IMR-90 (cell line): ENCODE data around the gene SETD9.

Source experiments
- BHLHE40 ChIP-seq: fragments of 150-350 bp; IDR thresholded peaks from 2 replicates; pipeline ENCODE4 v1.6.1; 2016; ENCODE audit warnings: mild to moderate bottlenecking, low read depth, low read length
- CEBPB ChIP-seq: IDR thresholded peaks from 2 replicates; pipeline ENCODE4 v1.6.1; 2012; ENCODE audit warnings: low read depth, low read length, improper control_type of control experiment
- CHD1 ChIP-seq: IDR thresholded peaks from 2 replicates; pipeline ENCODE4 v1.6.1; 2012; ENCODE audit warnings: low read depth, low read length, improper control_type of control experiment
- CTCF ChIP-seq: conservative IDR thresholded peaks from 2 replicates; pipeline ENCODE4 v1.5.1; 2012; ENCODE audit warnings: mild to moderate bottlenecking, low read depth, low read length, improper control_type of control experiment
- ELK1 ChIP-seq: fragments of 150-350 bp; IDR thresholded peaks from 2 replicates; pipeline ENCODE4 v1.6.1; 2016; ENCODE audit warnings: low read depth, mild to moderate bottlenecking, low read length, moderate library complexity, borderline replicate concordance
- FOS ChIP-seq: fragments of 150-350 bp; IDR thresholded peaks from 2 replicates; pipeline ENCODE4 v1.6.1; 2016; ENCODE audit warnings: low read depth, low read length
- MAFK ChIP-seq: IDR thresholded peaks from 2 replicates; pipeline ENCODE4 v1.6.1; 2012; ENCODE audit warnings: low read depth, low read length, improper control_type of control experiment
- MXI1 ChIP-seq: IDR thresholded peaks from 2 replicates; pipeline ENCODE4 v1.6.1; 2012; ENCODE audit warnings: low read depth, mild to moderate bottlenecking, low read length, moderate library complexity, borderline replicate concordance
- POLR2A ChIP-seq: IDR thresholded peaks from 2 replicates; pipeline ENCODE4 v1.6.1; 2012; ENCODE audit warnings: mild to moderate bottlenecking, low read depth, low read length
- RAD21 ChIP-seq: IDR thresholded peaks from 2 replicates; pipeline ENCODE4 v1.6.1; 2012; ENCODE audit warnings: low read length, improper control_type of control experiment
- RCOR1 ChIP-seq: IDR thresholded peaks from 2 replicates; pipeline ENCODE4 v1.6.1; 2012; ENCODE audit warnings: mild to moderate bottlenecking, low read length, improper control_type of control experiment; ENCODE audit not compliant: insufficient replicate concordance
- SMC3 ChIP-seq: fragments of 150-350 bp; IDR thresholded peaks from 2 replicates; pipeline ENCODE4 v1.6.1; 2016; ENCODE audit warnings: low read depth, mild to moderate bottlenecking, antibody characterized with exemption, low read length, moderate library complexity
- USF2 ChIP-seq: fragments of 150-350 bp; IDR thresholded peaks from 2 replicates; pipeline ENCODE4 v1.6.1; 2017; ENCODE audit warnings: mild to moderate bottlenecking, antibody characterized with exemption, low read length, low read depth

- TF ChIP-seq USF2 (no peak), CTCF (no peak), MXI1 (no peak), BHLHE40 (no peak), POLR2A (no peak), CEBPB (peak; percentile 47; the same call in 1 of the 2 replicates), SMC3 (no peak), FOS (no peak), RCOR1 (no peak), ELK1 (no peak), RAD21 (no peak), CHD1 (no peak), MAFK (no peak)
Measured at GRCh38 chr5:56919942-56920662, 10.7 kb downstream of the SETD9 start.
